ENCODE measurements around the gene AGPS.

DNA sequence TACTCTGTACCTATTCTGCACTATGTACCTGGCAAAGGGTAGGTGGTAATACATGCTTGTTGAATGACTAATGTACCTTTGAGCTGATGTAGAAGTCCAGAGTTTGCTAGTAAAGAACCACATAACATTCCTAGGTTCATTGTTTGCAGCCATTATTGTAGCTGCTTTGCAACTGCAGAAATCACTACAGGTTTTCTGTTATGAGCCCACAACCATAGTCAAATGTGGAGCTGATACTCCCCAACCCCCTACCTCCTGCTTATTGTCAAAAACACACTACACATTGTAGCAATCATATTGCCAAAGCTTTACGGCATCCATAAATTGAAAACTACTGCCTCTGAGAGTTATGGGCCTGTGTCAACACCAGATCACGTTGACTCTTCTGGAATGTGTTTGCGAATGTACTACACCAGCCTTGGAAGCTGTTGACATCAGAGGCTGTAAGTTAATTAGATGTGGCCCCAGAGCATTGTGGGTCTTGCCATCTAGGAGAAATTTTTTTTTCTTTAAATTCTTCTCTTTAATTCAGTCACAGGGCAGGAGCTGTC lies 187.0 kb downstream of the AGPS start:
- TF ChIP-seq POLR2AphosphoS5 (IDR thresholded peaks at IDR 0.05; ENCODE audit: low read depth, low read length), result no peak
- TF ChIP-seq TAF1 (IDR thresholded peaks at IDR 0.05; ENCODE audit: borderline replicate concordance, insufficient read depth, low read length), result no peak
